CD4-positive, CD25-positive, alpha-beta regulatory T cell (primary cell): ENCODE measurements around the gene TROAP. TPM values are rescaled to one million over a fixed set of nuclear protein-coding genes. Genes with fewer than 3 reads are reported as not detected.

ENCODE experiments used
- ATAC-seq, 2 donors: fragments of 150-1000 bp; cut with Tn5 transposase; one replicate each; pipeline ENCODE4 v1.10.0; 2021; ENCODE audit warnings: low read depth in 2 of 2, moderate number of reproducible peaks in 2 of 2, moderate library complexity in 1 of 2
- DNase-seq, 3 donors: peaks; one replicate each; pipeline versions ENCODE4 v3.0.0 to v3.0.0-alpha.2; 2012 to 2022; ENCODE audit warnings: mixed read lengths in 1 of 3
- H3K27ac ChIP-seq: one replicate; pipeline ENCODE4 v1.7.0; 2013; ENCODE audit warnings: mild to moderate bottlenecking, low read length; ENCODE audit not compliant: insufficient read depth, poor library complexity, severe bottlenecking
- H3K27me3 ChIP-seq: one replicate; pipeline ENCODE4 v1.7.0; 2013; ENCODE audit warnings: low read length; ENCODE audit not compliant: control insufficient read depth, insufficient read depth
- H3K36me3 ChIP-seq: one replicate; pipeline ENCODE4 v1.7.0; 2013; ENCODE audit warnings: mild to moderate bottlenecking, low read length, moderate library complexity; ENCODE audit not compliant: control insufficient read depth, insufficient read depth
- H3K4me1 ChIP-seq: 2 replicates; pipeline ENCODE4 v1.7.0; 2013; ENCODE audit warnings: mild to moderate bottlenecking, low read length; ENCODE audit not compliant: insufficient read depth, control insufficient read depth, poor library complexity, severe bottlenecking
- H3K4me3 ChIP-seq: one replicate; pipeline ENCODE4 v1.7.0; 2013; ENCODE audit warnings: low read depth, mild to moderate bottlenecking, low read length, moderate library complexity
- H3K9me3 ChIP-seq, 2 experiments: 1 replicate in 1 of 2; 2 replicates in 1 of 2; pipeline ENCODE4 v1.7.0; 2013; ENCODE audit warnings: low read length in 2 of 2, mild to moderate bottlenecking in 1 of 2, moderate library complexity in 1 of 2; ENCODE audit not compliant: control insufficient read depth in 2 of 2
- H3K27ac Mint-ChIP-seq, 3 donors: one replicate each; pipeline ENCODE4 v1.8.0; 2020 to 2022; ENCODE audit warnings: mild to moderate bottlenecking in 3 of 3, mixed read lengths in 3 of 3, moderate library complexity in 2 of 3
- H3K27me3 Mint-ChIP-seq: one replicate; pipeline ENCODE4 v1.8.0; 2022; ENCODE audit warnings: mild to moderate bottlenecking, mixed read lengths
- H3K36me3 Mint-ChIP-seq: one replicate; pipeline ENCODE4 v1.8.0; 2020; ENCODE audit warnings: mixed read lengths
- H3K4me1 Mint-ChIP-seq, 4 donors: one replicate each; pipeline ENCODE4 v1.8.0; 2020 to 2022; ENCODE audit warnings: mixed read lengths in 4 of 4, mild to moderate bottlenecking in 1 of 4
- H3K4me3 Mint-ChIP-seq, 4 donors: one replicate each; pipeline ENCODE4 v1.8.0; 2020 to 2022; ENCODE audit warnings: mild to moderate bottlenecking in 4 of 4, mixed read lengths in 4 of 4, moderate library complexity in 3 of 4
- H3K9me3 Mint-ChIP-seq, 7 donors: one replicate each; pipeline ENCODE4 v1.8.0; 2020 to 2022; ENCODE audit warnings: mixed read lengths in 7 of 7, mild to moderate bottlenecking in 3 of 7, moderate library complexity in 2 of 7
- polyA plus RNA-seq, 4 donors: library from polyadenylated mRNA; unstranded; fragments of 300-500 nt; fragmentation: Illumina TruSeq; gene quantifications; one replicate each; pipeline ENCODE4 v1.2.3, GENCODE V29; 2021
- total RNA-seq: library from RNA; stranded (reverse); gene quantifications from one replicate; pipeline ENCODE4 v1.2.3, GENCODE V29; 2022

The TROAP gene
- total and polyA plus RNA-seq, 5 donors from 2014 or later, result 2.0 to 8.8 (median 4.4) TPM

DNA sequence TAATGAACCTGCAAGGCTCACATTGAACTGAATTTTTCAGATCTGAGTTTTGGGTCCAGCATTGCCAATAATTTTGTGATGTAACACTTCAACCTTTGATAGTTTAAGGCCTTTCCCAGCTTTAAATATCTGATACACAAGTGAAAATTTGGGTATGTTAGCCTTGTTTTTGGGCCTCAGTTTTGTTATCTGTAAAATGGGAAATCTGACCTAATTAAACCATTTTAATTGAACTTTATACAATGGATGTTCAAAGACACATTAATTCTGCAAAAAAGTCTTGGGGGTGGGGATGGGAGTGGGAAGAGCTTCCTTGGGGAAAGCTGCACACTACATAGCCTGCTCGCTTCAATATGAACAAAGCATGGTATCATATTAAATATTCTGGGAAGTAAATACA, 39.0 kb downstream of the TROAP start:
- H3K27ac Mint-ChIP-seq, result no peak overlapping the region
- ATAC-seq (no peak), DNase-seq (no peak)
- Histone ChIP-seq H3K9me3 (no peaks in the 10 kb centered on the region), H3K4me3 (no peak overlapping the region), H3K27ac (no peak overlapping the region), H3K4me1 (peaks cover 4% of the 10 kb centered on the region), H3K36me3 (no peaks in the 10 kb centered on the region), H3K27me3 (peaks cover 2% of the 10 kb centered on the region)
- H3K27me3 Mint-ChIP-seq, result peaks cover 31% of the 10 kb centered on the region
- peaks cover 0 to 14% (median 6%) of the 10 kb centered on the region in 4 donors for H3K4me1 Mint-ChIP-seq
- no peaks in the 10 kb centered on the region for H3K36me3 Mint-ChIP-seq
- no peaks in the 10 kb centered on the region for H3K9me3 Mint-ChIP-seq
- H3K4me3 Mint-ChIP-seq, result peak overlapping the region in 1 of 4 donors; percentile 11

DNA sequence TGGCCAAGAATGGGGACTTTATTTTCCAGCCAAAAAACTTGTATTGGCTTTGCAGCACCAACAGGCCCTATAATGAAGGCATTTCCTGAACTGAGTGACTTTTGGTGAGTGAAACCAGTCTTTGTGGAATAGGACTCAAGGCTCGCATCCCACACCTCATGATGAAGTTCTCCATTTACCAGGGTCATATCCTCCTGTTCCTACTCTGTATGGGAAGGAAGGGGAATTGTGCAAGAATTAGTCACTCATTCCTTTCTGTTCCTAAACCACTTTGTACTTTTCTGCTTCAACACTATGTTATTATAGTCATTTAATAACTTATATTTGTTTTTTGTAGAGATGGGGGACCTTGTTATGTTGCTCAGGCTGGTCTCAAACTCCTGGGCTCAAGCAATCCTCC, 41.9 kb downstream of the TROAP start:
- no peak overlapping the region for H3K27ac Mint-ChIP-seq
- Histone ChIP-seq H3K36me3 (no peaks in the 10 kb centered on the region), H3K27me3 (no peaks in the 10 kb centered on the region), H3K9me3 (no peaks in the 10 kb centered on the region), H3K4me3 (no peak overlapping the region), H3K4me1 (peaks cover 14% of the 10 kb centered on the region), H3K27ac (no peak overlapping the region)
- no peak for DNase-seq
- ATAC-seq, result no peak
- peaks cover 16% of the 10 kb centered on the region for H3K27me3 Mint-ChIP-seq
- no peaks in the 10 kb centered on the region for H3K36me3 Mint-ChIP-seq
- H3K4me3 Mint-ChIP-seq, result peak overlapping the region in 3 of 4 donors; percentile 36 to 92 (median 90)
- no peaks in the 10 kb centered on the region for H3K9me3 Mint-ChIP-seq
- peaks cover 15 to 34% (median 23%) of the 10 kb centered on the region in 4 donors for H3K4me1 Mint-ChIP-seq

DNA sequence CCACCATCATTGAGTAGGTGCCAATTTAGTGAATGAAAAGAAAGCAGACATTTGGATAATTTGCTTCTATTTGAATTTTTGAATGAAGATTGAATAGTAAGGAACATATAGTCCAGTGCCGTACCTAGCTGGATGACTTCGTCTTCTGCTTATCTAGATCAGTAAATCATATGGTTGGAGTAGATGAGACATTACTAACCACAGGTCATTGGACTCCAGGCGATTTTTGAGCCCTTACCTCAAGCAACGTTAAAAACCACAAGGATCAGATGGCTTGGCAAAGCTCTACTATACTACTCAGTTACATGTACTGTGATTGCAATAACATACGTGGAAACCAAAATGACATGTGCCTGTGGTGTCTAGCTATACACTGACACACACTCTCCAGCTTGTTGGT, 42.5 kb downstream of the TROAP start:
- Mint-ChIP-seq H3K4me1 (peaks cover 15 to 34% (median 23%) of the 10 kb centered on the region in 4 donors), H3K4me3 (peak overlapping the region; percentile 36 to 92 (median 63)), H3K36me3 (no peaks in the 10 kb centered on the region), H3K9me3 (no peaks in the 10 kb centered on the region), H3K27me3 (peaks cover 15% of the 10 kb centered on the region), H3K27ac (peak overlapping the region in 2 of 3 donors; percentile 52 to 95)
- DNase-seq, result no peak
- Histone ChIP-seq H3K4me1 (peaks cover 14% of the 10 kb centered on the region), H3K4me3 (no peak overlapping the region), H3K9me3 (no peaks in the 10 kb centered on the region), H3K36me3 (no peaks in the 10 kb centered on the region), H3K27me3 (no peaks in the 10 kb centered on the region), H3K27ac (no peak overlapping the region)
- ATAC-seq, result no peak

DNA sequence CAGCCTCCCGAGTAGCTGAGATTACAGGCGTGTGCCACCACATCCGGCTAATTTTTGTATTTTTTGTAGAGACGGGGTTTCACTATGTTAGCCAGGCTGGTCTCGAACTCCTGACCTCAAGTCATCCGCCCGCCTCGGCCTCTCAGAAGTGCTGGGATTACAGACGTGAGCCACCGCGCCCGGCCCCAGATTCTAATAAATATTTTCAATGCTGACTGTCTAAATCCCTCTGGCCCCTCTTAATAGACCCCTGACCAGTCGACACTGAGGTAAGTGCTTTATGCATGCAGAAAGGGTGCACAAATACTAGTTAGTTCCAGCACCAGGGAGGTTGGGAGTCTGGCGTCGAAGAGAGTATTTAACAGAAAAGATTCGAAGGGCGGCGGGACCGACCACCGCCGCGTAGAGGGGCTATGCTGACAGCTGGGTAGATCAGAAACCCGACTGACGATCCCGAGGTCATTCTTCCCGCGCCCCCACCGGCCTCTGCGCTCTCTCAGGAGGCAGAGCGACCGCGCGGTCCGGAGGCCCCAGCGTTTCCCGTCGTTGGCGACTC, 43.1 kb downstream of the TROAP start:
- H3K27ac ChIP-seq, result peak overlapping the region; percentile 83
- Mint-ChIP-seq H3K4me1 (peaks cover 15 to 34% (median 25%) of the 10 kb centered on the region in 4 donors), H3K9me3 (no peaks in the 10 kb centered on the region), H3K36me3 (no peaks in the 10 kb centered on the region), H3K27me3 (peaks cover 10% of the 10 kb centered on the region), H3K27ac (peak overlapping the region; percentile 93 to 95 (median 95)), H3K4me3 (peak overlapping the region; percentile 92 to 99 (median 94))
- ATAC-seq (no peak), DNase-seq (no peak)
- peaks cover 14% of the 10 kb centered on the region for H3K4me1 ChIP-seq
- H3K27me3 ChIP-seq, result no peaks in the 10 kb centered on the region
- peak overlapping the region; percentile 77 for H3K4me3 ChIP-seq
- H3K9me3 ChIP-seq, result no peaks in the 10 kb centered on the region
- no peaks in the 10 kb centered on the region for H3K36me3 ChIP-seq

DNA sequence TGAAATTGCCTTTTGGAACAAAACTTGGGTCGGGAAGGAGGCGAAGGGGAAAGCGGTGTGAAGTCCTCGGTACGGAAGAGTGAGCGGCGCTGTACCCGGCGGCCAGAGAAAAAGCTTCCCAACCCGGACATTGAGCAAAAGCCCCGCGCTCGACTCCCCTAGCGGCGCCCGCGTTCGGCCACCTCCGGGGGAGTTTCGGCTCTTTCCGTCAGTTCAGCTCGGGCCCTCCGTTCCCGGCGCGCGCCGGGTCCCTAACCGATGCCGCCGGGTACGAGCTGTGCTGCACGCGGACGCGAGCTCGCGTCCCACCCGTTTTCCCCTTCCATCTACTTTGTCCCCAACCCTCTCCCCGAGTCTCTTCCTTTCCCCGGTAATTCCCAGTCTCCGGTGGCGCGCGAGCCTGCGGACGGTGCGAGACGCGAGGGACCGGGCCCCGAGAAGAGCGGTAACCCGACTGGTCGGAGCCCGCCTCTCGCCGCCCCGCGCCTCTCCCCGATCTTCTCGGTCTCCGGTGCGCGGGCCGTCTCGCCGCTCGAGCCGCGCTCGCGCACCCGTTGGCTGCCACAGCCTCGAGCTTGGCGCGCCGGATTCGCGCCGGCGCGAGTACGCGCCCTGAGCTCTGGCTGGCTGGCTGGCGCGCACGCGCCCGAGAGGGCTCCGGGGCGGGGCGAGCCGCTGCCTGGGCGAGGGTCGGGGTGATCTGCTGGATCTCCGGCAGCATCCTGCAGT, 43.8 kb downstream of the TROAP start:
- peaks cover 14% of the 10 kb centered on the region for H3K4me1 ChIP-seq
- peak; percentile 78 to 90 (median 80) for DNase-seq
- no peaks in the 10 kb centered on the region for H3K9me3 ChIP-seq
- no peaks in the 10 kb centered on the region for H3K36me3 ChIP-seq
- H3K27me3 Mint-ChIP-seq, result peaks cover 5% of the 10 kb centered on the region
- H3K27ac Mint-ChIP-seq, result peak overlapping the region; percentile 93 to 95 (median 95)
- ATAC-seq, result peak; percentile 83 to 84
- peak overlapping the region; percentile 83 for H3K27ac ChIP-seq
- H3K27me3 ChIP-seq, result no peaks in the 10 kb centered on the region
- peaks cover 18 to 34% (median 26%) of the 10 kb centered on the region in 4 donors for H3K4me1 Mint-ChIP-seq
- no peaks in the 10 kb centered on the region for H3K36me3 Mint-ChIP-seq
- H3K4me3 Mint-ChIP-seq, result peak overlapping the region; percentile 92 to 99 (median 94)
- H3K9me3 Mint-ChIP-seq, result no peaks in the 10 kb centered on the region
- peak overlapping the region; percentile 77 for H3K4me3 ChIP-seq

GRCh38 chr12:49367381-49368239, 44.6 kb downstream of the TROAP start, which contains the start of gene SPATS2:
SPATS2 (plus strand) TSS chr12:49367462; CDS start chr12:49461013, 93,551 bp downstream.
- ATAC-seq (no peak), DNase-seq (no peak)
- peaks cover 14% of the 10 kb centered on the region for H3K4me1 ChIP-seq
- Mint-ChIP-seq H3K4me1 (peaks cover 19 to 34% (median 26%) of the 10 kb centered on the region in 4 donors), H3K27ac (peak within 1 kb of the TSS; percentile 93 to 95 (median 95)), H3K27me3 (peaks cover 5% of the 10 kb centered on the region), H3K4me3 (peak within 1 kb of the TSS; percentile 92 to 99 (median 94)), H3K9me3 (no peaks in the 10 kb centered on the region), H3K36me3 (no peaks in the 10 kb centered on the region)
- H3K36me3 ChIP-seq, result no peaks in the 10 kb centered on the region
- H3K27me3 ChIP-seq, result no peaks in the 10 kb centered on the region
- H3K4me3 ChIP-seq, result peak within 1 kb of the TSS; percentile 77
- peak within 1 kb of the TSS; percentile 83 for H3K27ac ChIP-seq
- no peaks in the 10 kb centered on the region for H3K9me3 ChIP-seq

DNA sequence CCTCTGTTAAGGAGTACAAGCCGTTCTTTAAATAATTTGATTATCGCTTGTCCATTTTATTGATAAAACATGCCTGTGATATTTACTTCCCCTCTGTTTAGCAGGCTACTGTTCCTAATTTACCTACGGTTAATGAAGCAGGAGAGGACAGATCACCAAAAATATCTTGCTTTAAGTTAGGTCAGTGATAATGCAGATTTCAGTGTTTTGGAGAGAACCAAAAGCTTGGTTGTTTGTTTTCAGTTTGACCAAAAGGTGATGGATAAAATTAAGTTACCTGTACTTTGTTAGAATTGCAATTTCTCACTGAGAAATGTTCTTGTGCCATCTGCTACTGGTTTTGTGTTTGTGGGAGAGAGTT, 45.2 kb downstream of the TROAP start:
- Mint-ChIP-seq H3K27ac (peak overlapping the region in 2 of 3 donors; percentile 89 to 95), H3K36me3 (no peaks in the 10 kb centered on the region), H3K4me1 (peaks cover 19 to 34% (median 27%) of the 10 kb centered on the region in 4 donors), H3K9me3 (no peaks in the 10 kb centered on the region), H3K4me3 (peak overlapping the region; percentile 92 to 99 (median 94)), H3K27me3 (peaks cover 5% of the 10 kb centered on the region)
- Histone ChIP-seq H3K4me1 (peaks cover 14% of the 10 kb centered on the region), H3K36me3 (no peaks in the 10 kb centered on the region), H3K27ac (no peak overlapping the region), H3K4me3 (peak overlapping the region; percentile 58), H3K27me3 (no peaks in the 10 kb centered on the region), H3K9me3 (no peaks in the 10 kb centered on the region)
- DNase-seq (no peak), ATAC-seq (no peak)
